ENCODE results near the gene ITGB2.

The ITGB2 gene

GRCh38 chr21:44911384-44912157, 9.1 kb downstream of the ITGB2 start:
- DNase-seq (ENCODE audit: low read depth in 4 of 4, low spot score in 1 of 4) = no peak

GRCh38 chr21:44911068-44911383, 9.7 kb downstream of the ITGB2 start:
- no peak for DNase-seq (ENCODE audit: low read depth in 4 of 4, low spot score in 1 of 4)

- no peak for DNase-seq (ENCODE audit: low read depth in 4 of 4, low spot score in 1 of 4)
These were observed 10.3 kb downstream of the ITGB2 start for GRCh38 chr21:44910229-44911067.

GRCh38 chr21:44909719-44910118, 11.0 kb downstream of the ITGB2 start:
- DNase-seq (ENCODE audit: low read depth in 4 of 4, low spot score in 1 of 4) = no peak

- DNase-seq (ENCODE audit: low read depth in 4 of 4, low spot score in 1 of 4) = no peak
These were observed 11.8 kb downstream of the ITGB2 start for GRCh38 chr21:44908908-44909307.

GRCh38 chr21:44907966-44908895, 12.5 kb downstream of the ITGB2 start:
- no peak for DNase-seq (ENCODE audit: low read depth in 4 of 4, low spot score in 1 of 4)

- DNase-seq (ENCODE audit: low read depth in 4 of 4, low spot score in 1 of 4) = no peak
These were observed 13.3 kb downstream of the ITGB2 start for GRCh38 chr21:44907225-44907965.

GRCh38 chr21:44905728-44906090, 15.0 kb downstream of the ITGB2 start:
- DNase-seq (ENCODE audit: low read depth in 4 of 4, low spot score in 1 of 4) = no peak

- DNase-seq (ENCODE audit: low read depth in 4 of 4, low spot score in 1 of 4) = no peak
These were observed 15.5 kb downstream of the ITGB2 start for GRCh38 chr21:44905016-44905727.

GRCh38 chr21:44904141-44904923, 16.4 kb downstream of the ITGB2 start:
- no peak for DNase-seq (ENCODE audit: low read depth in 4 of 4, low spot score in 1 of 4)

GRCh38 chr21:44903689-44904088, 17.0 kb downstream of the ITGB2 start:
- no peak for DNase-seq (ENCODE audit: low read depth in 4 of 4, low spot score in 1 of 4)

GRCh38 chr21:44903050-44903685, 17.5 kb downstream of the ITGB2 start:
- DNase-seq (ENCODE audit: low read depth in 4 of 4, low spot score in 1 of 4) = no peak

- DNase-seq (ENCODE audit: low read depth in 4 of 4, low spot score in 1 of 4) = no peak
These were observed 18.2 kb downstream of the ITGB2 start for GRCh38 chr21:44902268-44903049.

GRCh38 chr21:44901391-44902074, 19.2 kb downstream of the ITGB2 start:
- no peak for DNase-seq (ENCODE audit: low read depth in 4 of 4, low spot score in 1 of 4)

- DNase-seq (ENCODE audit: low read depth in 4 of 4, low spot score in 1 of 4) = no peak
These were observed 20.0 kb downstream of the ITGB2 start for GRCh38 chr21:44900559-44901251.

GRCh38 chr21:44899768-44900558, 20.7 kb downstream of the ITGB2 start:
- no peak for DNase-seq (ENCODE audit: low read depth in 4 of 4, low spot score in 1 of 4)
